ENCODE measurements around the gene THRB.

GRCh38 chr3:24072193-24072592 lies 422.5 kb downstream of the THRB start:
- TF ChIP-seq MAX (CRISPR knock-in tag; IDR thresholded peaks at IDR 0.05), result no peak
- TF ChIP-seq ATF2 (CRISPR knock-in tag; IDR thresholded peaks at IDR 0.05; ENCODE audit: borderline replicate concordance, low read depth), result no peak
- no peak for TF ChIP-seq CTCF (IDR thresholded peaks at IDR 0.05)
- TF ChIP-seq PRRX2 (CRISPR knock-in tag; IDR thresholded peaks at IDR 0.05), result no peak
- no peak for TF ChIP-seq ZNF512 (CRISPR knock-in tag; IDR thresholded peaks at IDR 0.05; ENCODE audit: borderline replicate concordance)
- TF ChIP-seq FOXK1 (CRISPR knock-in tag; IDR thresholded peaks at IDR 0.05), result no peak
- no peak for TF ChIP-seq FOXP4 (CRISPR knock-in tag; IDR thresholded peaks at IDR 0.05)
- TF ChIP-seq NR1H2 (CRISPR knock-in tag; IDR thresholded peaks at IDR 0.05), result no peak
